Renal cortical epithelial cell (primary cell): ENCODE results near the gene IL4. TPM values are rescaled to one million over a fixed set of nuclear protein-coding genes. Genes with fewer than 3 reads are reported as not detected.

Experiments
- DNase-seq: peaks from one replicate; pipeline ENCODE4 v3.0.0-alpha.2; 2011; ENCODE audit warnings: low read depth
- total RNA-seq: library from RNA; depleted of rRNA; stranded (reverse); fragments of >200 nt; gene quantifications from 2 replicates; pipeline ENCODE4 v1.2.3, GENCODE V29; 2014

IL4 gene
- total RNA-seq, 1 donor from 2014 or later: not detected

- DNase-seq: no peak
Observed at GRCh38 chr5:132658381-132659302, 15.1 kb upstream of the IL4 start.

GRCh38 chr5:132659598-132660493 is 13.9 kb upstream of the IL4 start:
- DNase-seq: no peak

- no peak for DNase-seq
Observed at GRCh38 chr5:132661231-132662003, 12.4 kb upstream of the IL4 start.

GRCh38 chr5:132662004-132662401 is 11.8 kb upstream of the IL4 start:
- no peak for DNase-seq

GRCh38 chr5:132662925-132663770 is 10.6 kb upstream of the IL4 start:
- DNase-seq: no peak

GRCh38 chr5:132663771-132664695 is 9.8 kb upstream of the IL4 start:
- DNase-seq: no peak

GRCh38 chr5:132664696-132665209 is 9.0 kb upstream of the IL4 start:
- no peak for DNase-seq

- DNase-seq: no peak
Observed at GRCh38 chr5:132665574-132666080, 8.2 kb upstream of the IL4 start.

- no peak for DNase-seq
Observed at GRCh38 chr5:132666310-132667123, 7.3 kb upstream of the IL4 start.

- no peak for DNase-seq
Observed at GRCh38 chr5:132667309-132667708, 6.5 kb upstream of the IL4 start.

- DNase-seq: no peak
Observed at GRCh38 chr5:132667761-132668705, 5.8 kb upstream of the IL4 start.

- DNase-seq: no peak
Observed at GRCh38 chr5:132668706-132669454, 4.9 kb upstream of the IL4 start.

- no peak for DNase-seq
Observed at GRCh38 chr5:132669455-132669820, 4.4 kb upstream of the IL4 start.

- DNase-seq: no peak
Observed at GRCh38 chr5:132669966-132670882, 3.6 kb upstream of the IL4 start.

- no peak for DNase-seq
Observed at GRCh38 chr5:132671000-132671399, 2.8 kb upstream of the IL4 start.

- DNase-seq: no peak
Observed at GRCh38 chr5:132673488-132673887, 301 bp upstream of the IL4 start.
